GM12878 (cell line): ENCODE measurements around the gene IFIT2. TPM values are rescaled to one million over a fixed set of nuclear protein-coding genes. Genes with fewer than 3 reads are reported as not detected.

Experiments
- ATAC-seq: fragments of 200-7000 bp; cut with Tn5 transposase; 3 replicates; pipeline ENCODE4 v1.9.1; 2020; ENCODE audit warnings: mild to moderate bottlenecking, moderate library complexity
- BruUV-seq: library from RNA; stranded (reverse); fragments of 400-500 nt; replicated peaks from 2 replicates; lab custom pipeline; 2021; lab: Mats Ljungman, UMichigan
- CTCF ChIA-PET: fragments of 300-600 bp; sonication (Branson Sonifier 250); formaldehyde crosslinking; extraction: SDS; loops from one replicate; lab custom pipeline; 2021; ENCODE audit warnings: inconsistent platforms; lab: Yijun Ruan, JAX
- POLR2A ChIA-PET: fragments of 350-600 bp; formaldehyde crosslinking; extraction: SDS; loops from one replicate; lab custom pipeline; 2021; ENCODE audit warnings: inconsistent platforms; lab: Charles Lee
- RAD21 ChIA-PET: fragments of 300-600 bp; sonication (Branson Sonifier 250); formaldehyde crosslinking; loops from one replicate; lab custom pipeline; 2023; ENCODE audit warnings: antibody characterized with exemption; ENCODE audit not compliant: unreplicated experiment; lab: Charles Lee
- SMC1A ChIA-PET: fragments of 300-600 bp; sonication (Branson Sonifier 250); formaldehyde crosslinking; loops from one replicate; lab custom pipeline; 2023; ENCODE audit not compliant: unreplicated experiment, uncharacterized antibody; lab: Charles Lee
- DNase-seq: peaks from one replicate; pipeline ENCODE4 v3.0.0-alpha.2; 2011; ENCODE audit warnings: low read depth, low spot score
- FAIRE-seq: peaks from 3 replicates; lab custom pipeline; 2011; peaks lifted over from hg19 to GRCh38; lab: Jason Lieb, UNC
- H2AFZ ChIP-seq: 2 replicates; pipeline ENCODE4 v1.6.0; 2011; ENCODE audit warnings: low read depth, low read length, control low read depth; ENCODE audit not compliant: control insufficient read depth
- H3K27ac ChIP-seq: 2 replicates; pipeline ENCODE4 v1.5.1; 2011; ENCODE audit warnings: control low read depth; ENCODE audit not compliant: control insufficient read depth, insufficient read depth
- H3K27me3 ChIP-seq, 2 experiments: replicated peaks in 1 of 2; 2 replicates each; pipeline versions ENCODE4 v1.6.0 to v1.6.1; 2011; ENCODE audit warnings: low read length in 1 of 2; ENCODE audit not compliant: control insufficient read depth in 2 of 2, insufficient read depth in 2 of 2
- H3K36me3 ChIP-seq, 2 experiments: 2 replicates each; pipeline ENCODE4 v1.5.1; 2011; ENCODE audit warnings: low read length in 1 of 2; ENCODE audit not compliant: control insufficient read depth in 2 of 2, insufficient read depth in 2 of 2
- H3K4me1 ChIP-seq: 2 replicates; pipeline ENCODE4 v1.6.1; 2011; ENCODE audit warnings: mild to moderate bottlenecking, low read length, moderate library complexity, mixed read lengths; ENCODE audit not compliant: control insufficient read depth, insufficient read depth
- H3K4me2 ChIP-seq: 2 replicates; pipeline ENCODE4 v1.6.0; 2011; ENCODE audit warnings: control low read depth; ENCODE audit not compliant: control insufficient read depth, insufficient read depth
- H3K4me3 ChIP-seq: fragments of 200-600 bp; sonication (generic); 2 replicates; pipeline ENCODE4 v1.5.1; 2016
- H3K79me2 ChIP-seq: 2 replicates; pipeline ENCODE4 v1.6.0; 2011; ENCODE audit warnings: low read length; ENCODE audit not compliant: control insufficient read depth, insufficient read depth
- H3K9ac ChIP-seq: 2 replicates; pipeline ENCODE4 v1.8.0; 2011; ENCODE audit warnings: low read length, control low read depth, mixed read lengths; ENCODE audit not compliant: control insufficient read depth, insufficient read depth
- H3K9me3 ChIP-seq: replicated peaks from 3 replicates; pipeline ENCODE4 v1.5.1; 2011; ENCODE audit warnings: mild to moderate bottlenecking, low read length; ENCODE audit not compliant: control insufficient read depth, insufficient read depth
- H4K20me1 ChIP-seq: 2 replicates; pipeline ENCODE4 v1.6.0; 2011; ENCODE audit not compliant: control insufficient read depth, insufficient read depth
- ATF7 ChIP-seq: fragments of 450-650 bp; IDR thresholded peaks from 2 replicates; pipeline ENCODE4 v1.6.1; 2016; ENCODE audit warnings: low read depth, mild to moderate bottlenecking
- EZH2 ChIP-seq: IDR thresholded peaks from 2 replicates; pipeline ENCODE4 v1.6.1; 2012; ENCODE audit warnings: low read depth, mild to moderate bottlenecking, control low read depth, inconsistent platforms, low read length, borderline replicate concordance; ENCODE audit not compliant: control insufficient read depth
- IKZF1 ChIP-seq: fragments of 450-650 bp; conservative IDR thresholded peaks from 2 replicates; pipeline ENCODE4 v1.6.1; 2017; ENCODE audit warnings: antibody characterized with exemption, mild to moderate bottlenecking
- IRF4 ChIP-seq: IDR thresholded peaks from 2 replicates; pipeline ENCODE4 v1.6.1; 2011; ENCODE audit warnings: low read depth, low read length
- POLR2AphosphoS5 ChIP-seq: IDR thresholded peaks from 2 replicates; pipeline ENCODE4 v1.6.1; 2011; ENCODE audit warnings: mild to moderate bottlenecking, low read length, inconsistent platforms
- STAT1 ChIP-seq: fragments of 450-650 bp; conservative IDR thresholded peaks from 2 replicates; pipeline ENCODE4 v1.6.1; 2014; ENCODE audit warnings: antibody characterized with exemption, mild to moderate bottlenecking
- TCF7 ChIP-seq: IDR thresholded peaks from 2 replicates; pipeline ENCODE4 v1.6.1; 2014; ENCODE audit warnings: antibody characterized with exemption, borderline replicate concordance
- YBX1 ChIP-seq: fragments of 450-650 bp; IDR thresholded peaks from 2 replicates; pipeline ENCODE4 v1.6.1; 2016; ENCODE audit warnings: antibody characterized with exemption
- ZNF384 ChIP-seq: IDR thresholded peaks from 2 replicates; pipeline ENCODE4 v1.6.1; 2012; ENCODE audit warnings: low read depth, mild to moderate bottlenecking, low read length, improper control_type of control experiment, borderline replicate concordance
- WGBS: methylation state at CpG from one replicate; pipeline ENCODE4 v1.1.6; 2016; ENCODE audit warnings: low lambda C conversion rate; ENCODE audit not compliant: insufficient replicate concordance, insufficient coverage; ENCODE audit errors: missing lambda C conversion rate; 5-methylcytosine and 5-hydroxymethylcytosine counted together
- in situ Hi-C: fragments of 300-500 bp; cut with MboI; formaldehyde crosslinking; loops from 9 replicates; pipeline ENCODE4 v1.14.3; 2018; ENCODE audit warnings: mixed read lengths
- intact Hi-C: fragments of 100-400 bp; cut with micrococcal nuclease; formaldehyde crosslinking; loops from one replicate; pipeline ENCODE4 v1.14.2; 2022; ENCODE audit not compliant: unreplicated experiment
- polyA plus RNA-seq, 11 experiments: library from polyadenylated mRNA; depleted of rRNA in 4 of 11; unstranded in 6 of 11; stranded (reverse) in 5 of 11; fragments of >200 nt; fragmentation: Nextera tagmentation in 4 of 11; fragmentation: Illumina TruSeq in 1 of 11; extraction: Ambion mirVana in 4 of 11; extraction: Trizol in 1 of 11; gene quantifications; 1 replicate in 1 of 11; 2 replicates in 10 of 11; pipeline versions ENCODE4 v1.2.1 to v1.2.3, GENCODE V29; 2011 to 2016; ENCODE audit warnings: inconsistent platforms in 2 of 11, missing spikeins in 2 of 11, low read depth in 1 of 11
- total RNA-seq, 4 experiments: library from RNA; depleted of rRNA in 3 of 4; stranded (reverse); fragments of >200 nt in 3 of 4; fragmentation: Illumina TruSeq in 1 of 4; extraction: Trizol in 1 of 4; gene quantifications; 2 replicates each; pipeline versions ENCODE4 v1.2.1 to v1.2.3, GENCODE V29; 2013 to 2021
- TF ChIP-seq, protein P1 (sequence below): IDR thresholded peaks from 2 replicates; pipeline ENCODE4 v1.6.1; 2012; ENCODE audit warnings: low read depth, low read length, improper control_type of control experiment
- TF ChIP-seq, protein P2 (sequence below): fragments of 150-350 bp; IDR thresholded peaks from 2 replicates; pipeline ENCODE4 v1.6.1; 2016; ENCODE audit warnings: low read depth, low read length

IFIT2 gene
- total and polyA plus RNA-seq, 10 of the 15 experiments (the other 5 are each of a cell fraction or from before 2014, with no cell fraction given) = 5.2 to 14.8 (median 9.7) TPM

DNA sequence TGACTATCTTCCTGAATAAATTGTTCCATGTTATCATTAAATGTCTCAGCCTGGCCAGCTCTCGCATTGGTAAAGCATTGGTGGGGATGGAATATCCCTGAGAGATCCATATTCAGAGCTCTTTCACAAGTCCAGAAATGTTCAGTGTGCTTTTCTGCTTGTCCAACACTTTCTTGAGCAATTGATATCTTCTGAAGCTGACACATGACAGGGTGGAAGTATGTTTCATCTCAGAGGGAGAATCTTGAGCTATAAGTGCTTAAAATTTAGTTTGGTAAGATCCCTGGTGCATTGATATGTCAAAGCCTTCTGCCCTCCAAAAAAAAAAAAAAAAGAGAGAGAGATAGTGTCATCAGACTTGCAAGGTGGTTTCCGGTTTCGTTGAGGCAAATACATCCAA, 33.4 kb downstream of the IFIT2 start:
- no peak for ATAC-seq
- in situ Hi-C loops (no loop called here), intact Hi-C loops (no loop called here)
- Histone ChIP-seq H3K27ac (peak overlapping the region; percentile 89; the same call in 1 of the 2 replicates), H2AFZ (no peak overlapping the region), H3K4me3 (peak overlapping the region; percentile 59), H3K9me3 (no peaks in the 10 kb centered on the region), H3K4me2 (peak overlapping the region; percentile 76), H3K79me2 (peaks cover 48% of the 10 kb centered on the region), H3K4me1 (peaks cover 14% of the 10 kb centered on the region), H3K36me3 (peaks cover 4 to 22% of the 10 kb centered on the region in 2 experiments), H3K27me3 (no peaks in the 10 kb centered on the region), H4K20me1 (no peaks in the 10 kb centered on the region), H3K9ac (no peak overlapping the region)
- DNase-seq = no peak
- TF ChIP-seq, protein P1, sequence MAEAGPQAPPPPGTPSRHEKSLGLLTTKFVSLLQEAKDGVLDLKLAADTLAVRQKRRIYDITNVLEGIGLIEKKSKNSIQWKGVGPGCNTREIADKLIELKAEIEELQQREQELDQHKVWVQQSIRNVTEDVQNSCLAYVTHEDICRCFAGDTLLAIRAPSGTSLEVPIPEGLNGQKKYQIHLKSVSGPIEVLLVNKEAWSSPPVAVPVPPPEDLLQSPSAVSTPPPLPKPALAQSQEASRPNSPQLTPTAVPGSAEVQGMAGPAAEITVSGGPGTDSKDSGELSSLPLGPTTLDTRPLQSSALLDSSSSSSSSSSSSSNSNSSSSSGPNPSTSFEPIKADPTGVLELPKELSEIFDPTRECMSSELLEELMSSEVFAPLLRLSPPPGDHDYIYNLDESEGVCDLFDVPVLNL = no peak
- TF ChIP-seq ATF7 (peak; percentile 32; the same call in 1 of the 2 replicates), POLR2AphosphoS5 (peak; percentile 34), ZNF384 (peak; percentile 80; the same call in 1 of the 2 replicates), TCF7 (no peak)
- BruUV-seq = no TSS peak
- SMC1A ChIA-PET = interaction anchor here (0.8 kb wide), 1 partner anchor 29 kb away, joined by 7 read pairs; no protein-coding TSS in a partner anchor
- 90% methylated on average over 3 of the region's 3 CpGs for WGBS
- RAD21 ChIA-PET = interaction anchor here (1.0 kb wide), 1 partner anchor 15 kb away, joined by 3 read pairs; no protein-coding TSS in a partner anchor
- no peak for FAIRE-seq
- CTCF ChIA-PET = no interaction called here
- POLR2A ChIA-PET = no interaction called here

DNA sequence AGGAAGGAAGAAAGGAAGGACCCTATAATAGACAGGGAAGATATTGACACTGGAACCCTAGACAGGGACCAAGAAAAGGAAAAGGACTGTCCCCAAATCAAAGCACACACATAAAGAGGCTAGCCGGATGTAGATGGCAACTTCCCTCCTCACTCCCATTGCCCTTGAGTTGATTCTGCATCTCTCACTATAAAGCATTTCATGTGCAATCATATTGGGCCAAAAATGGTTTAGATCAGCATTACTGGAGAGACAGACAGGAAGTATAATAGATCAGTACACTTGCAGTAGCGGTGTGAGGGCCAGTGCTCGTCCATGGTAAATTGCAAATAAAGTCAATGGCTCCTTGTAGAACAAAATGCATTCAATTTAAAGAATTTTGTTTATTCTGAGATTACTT, 34.4 kb downstream of the IFIT2 start:
- ATAC-seq = no peak
- H3K27ac ChIP-seq = no peak overlapping the region

More for the DNA sequence above, 34.4 kb downstream of the IFIT2 start:
- intact Hi-C loops (no loop called here), in situ Hi-C loops (no loop called here)
- DNase-seq = no peak
- 93% methylated on average over 3 of the region's 3 CpGs for WGBS
- ChIA-PET RAD21 (interaction anchor here (1.7 kb wide), 1 partner anchor 8 kb away, joined by 4 read pairs; the partner anchor contains the start of gene IFIT3), SMC1A (interaction anchor here (1.2 to 4.5 kb wide), 4 partner anchors 11 to 82 kb away, joined by 3 to 26 read pairs (median 16); no protein-coding TSS in a partner anchor), CTCF (interaction anchor here (4.2 kb wide), 1 partner anchor 32 kb away, joined by 22 read pairs; no protein-coding TSS in a partner anchor), POLR2A (no interaction called here)
- Histone ChIP-seq H3K79me2 (peaks cover 38% of the 10 kb centered on the region), H3K9me3 (no peaks in the 10 kb centered on the region), H3K9ac (no peak overlapping the region), H3K4me3 (no peak overlapping the region), H3K27me3 (no peaks in the 10 kb centered on the region), H3K4me1 (peaks cover 4% of the 10 kb centered on the region), H3K4me2 (peak overlapping the region; percentile 59), H4K20me1 (no peaks in the 10 kb centered on the region), H3K36me3 (peaks cover 6 to 22% of the 10 kb centered on the region in 2 experiments), H2AFZ (no peak overlapping the region)
- FAIRE-seq = no peak
- TF ChIP-seq STAT1 (no peak), IKZF1 (no peak), POLR2AphosphoS5 (0 out of 2 replicates have a peak, but pooled peaks have one; percentile 29), EZH2 (no peak), YBX1 (no peak), IRF4 (no peak)
- TF ChIP-seq, protein P2, sequence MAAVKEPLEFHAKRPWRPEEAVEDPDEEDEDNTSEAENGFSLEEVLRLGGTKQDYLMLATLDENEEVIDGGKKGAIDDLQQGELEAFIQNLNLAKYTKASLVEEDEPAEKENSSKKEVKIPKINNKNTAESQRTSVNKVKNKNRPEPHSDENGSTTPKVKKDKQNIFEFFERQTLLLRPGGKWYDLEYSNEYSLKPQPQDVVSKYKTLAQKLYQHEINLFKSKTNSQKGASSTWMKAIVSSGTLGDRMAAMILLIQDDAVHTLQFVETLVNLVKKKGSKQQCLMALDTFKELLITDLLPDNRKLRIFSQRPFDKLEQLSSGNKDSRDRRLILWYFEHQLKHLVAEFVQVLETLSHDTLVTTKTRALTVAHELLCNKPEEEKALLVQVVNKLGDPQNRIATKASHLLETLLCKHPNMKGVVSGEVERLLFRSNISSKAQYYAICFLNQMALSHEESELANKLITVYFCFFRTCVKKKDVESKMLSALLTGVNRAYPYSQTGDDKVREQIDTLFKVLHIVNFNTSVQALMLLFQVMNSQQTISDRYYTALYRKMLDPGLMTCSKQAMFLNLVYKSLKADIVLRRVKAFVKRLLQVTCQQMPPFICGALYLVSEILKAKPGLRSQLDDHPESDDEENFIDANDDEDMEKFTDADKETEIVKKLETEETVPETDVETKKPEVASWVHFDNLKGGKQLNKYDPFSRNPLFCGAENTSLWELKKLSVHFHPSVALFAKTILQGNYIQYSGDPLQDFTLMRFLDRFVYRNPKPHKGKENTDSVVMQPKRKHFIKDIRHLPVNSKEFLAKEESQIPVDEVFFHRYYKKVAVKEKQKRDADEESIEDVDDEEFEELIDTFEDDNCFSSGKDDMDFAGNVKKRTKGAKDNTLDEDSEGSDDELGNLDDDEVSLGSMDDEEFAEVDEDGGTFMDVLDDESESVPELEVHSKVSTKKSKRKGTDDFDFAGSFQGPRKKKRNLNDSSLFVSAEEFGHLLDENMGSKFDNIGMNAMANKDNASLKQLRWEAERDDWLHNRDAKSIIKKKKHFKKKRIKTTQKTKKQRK = no peak
- BruUV-seq = no TSS peak
